Measurements from ENCODE around the gene RABEP1. TPM values are rescaled to one million over a fixed set of nuclear protein-coding genes. Genes with fewer than 3 reads are reported as not detected.
"Not testable (repeated sequence)": the region's sequence is repeated elsewhere in the genome, so short reads cannot be mapped to it uniquely, and the experiment has no call there.

Gene RABEP1
- total RNA-seq (ENCODE audit: low replicate concordance) = 43.2 and 50.0 TPM in 2 replicates

- DNase-seq (ENCODE audit: low spot score) = peak; percentile 97
- Histone ChIP-seq H3K79me2 (ENCODE audit: low read depth) (peaks cover 45% of the 10 kb centered on the region), H2AFZ (replicated peaks) (peak within 1 kb of the TSS; percentile 87), H3K36me3 (no peaks in the 10 kb centered on the region), H4K20me1 (ENCODE audit: low read depth) (peaks cover 21% of the 10 kb centered on the region), H3K27me3 (peaks cover 7% of the 10 kb centered on the region), H3F3A (ENCODE audit: low read depth) (no peaks in the 10 kb centered on the region), H3K27ac (peak within 1 kb of the TSS; percentile 81), H3K4me3 (peak within 1 kb of the TSS; percentile 80), H3K9me3 (ENCODE audit: low read depth) (no peaks in the 10 kb centered on the region), H3K9ac (peak within 1 kb of the TSS; percentile 60), H3K4me2 (peak within 1 kb of the TSS; percentile 88), H3K4me1 (peaks cover 8% of the 10 kb centered on the region)
- Mint-ChIP-seq H3K4me1 (peaks cover 14% of the 10 kb centered on the region), H3K27ac (no peak within 1 kb of the TSS), H3K27me3 (ENCODE audit: insufficient read depth, low read depth) (peaks cover 6% of the 10 kb centered on the region), H3K36me3 (peaks cover 7% of the 10 kb centered on the region), H3K4me3 (peak within 1 kb of the TSS; percentile 92), H3K9me3 (no peaks in the 10 kb centered on the region)
- TF ChIP-seq CTCF (IDR thresholded peaks at IDR 0.05) (peak; percentile 12), EZH2phosphoT487 (IDR thresholded peaks at IDR 0.05) (no peak)
Measured at GRCh38 chr17:5281814-5282641, at the start of gene RABEP1. Gene RABEP1, plus strand, starts transcription at chr17:5282284. Its CDS starts 203 bp downstream, at chr17:5282487.

DNA sequence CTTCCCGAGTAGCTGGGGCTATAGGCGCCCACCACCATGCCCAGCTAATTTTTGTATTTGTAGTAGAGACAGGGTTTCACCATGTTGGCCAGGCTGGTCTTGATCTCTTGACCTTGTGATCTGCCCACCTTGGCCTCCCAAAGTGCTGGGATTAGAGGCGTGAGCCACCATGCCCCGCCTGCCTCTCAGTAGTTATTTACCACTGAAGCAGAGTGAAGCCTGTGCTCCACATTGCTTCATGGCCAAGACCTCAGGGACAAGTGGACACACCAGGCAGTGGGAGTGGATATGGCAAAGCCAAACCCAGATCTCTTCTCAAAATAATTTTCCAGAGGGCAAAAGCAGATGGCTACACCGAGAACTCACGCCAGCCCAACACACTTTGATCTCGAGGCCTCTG is 48.6 kb upstream of the RABEP1 start:
- not testable (repeated sequence) for H3K27ac ChIP-seq; H3K9me3 ChIP-seq (ENCODE audit: low read depth); H3K4me1 ChIP-seq; DNase-seq (ENCODE audit: low spot score); H3F3A ChIP-seq (ENCODE audit: low read depth); H3K9me3 Mint-ChIP-seq; H2AFZ ChIP-seq (replicated peaks); H3K4me3 Mint-ChIP-seq; H3K27me3 Mint-ChIP-seq (ENCODE audit: insufficient read depth, low read depth); H3K79me2 ChIP-seq (ENCODE audit: low read depth); H3K36me3 ChIP-seq; H3K4me3 ChIP-seq; H3K4me2 ChIP-seq; H3K27ac Mint-ChIP-seq; H4K20me1 ChIP-seq (ENCODE audit: low read depth); H3K9ac ChIP-seq; H3K27me3 ChIP-seq
- peaks cover 14% of the 10 kb centered on the region for H3K4me1 Mint-ChIP-seq
- H3K36me3 Mint-ChIP-seq = peaks cover 11% of the 10 kb centered on the region

DNA sequence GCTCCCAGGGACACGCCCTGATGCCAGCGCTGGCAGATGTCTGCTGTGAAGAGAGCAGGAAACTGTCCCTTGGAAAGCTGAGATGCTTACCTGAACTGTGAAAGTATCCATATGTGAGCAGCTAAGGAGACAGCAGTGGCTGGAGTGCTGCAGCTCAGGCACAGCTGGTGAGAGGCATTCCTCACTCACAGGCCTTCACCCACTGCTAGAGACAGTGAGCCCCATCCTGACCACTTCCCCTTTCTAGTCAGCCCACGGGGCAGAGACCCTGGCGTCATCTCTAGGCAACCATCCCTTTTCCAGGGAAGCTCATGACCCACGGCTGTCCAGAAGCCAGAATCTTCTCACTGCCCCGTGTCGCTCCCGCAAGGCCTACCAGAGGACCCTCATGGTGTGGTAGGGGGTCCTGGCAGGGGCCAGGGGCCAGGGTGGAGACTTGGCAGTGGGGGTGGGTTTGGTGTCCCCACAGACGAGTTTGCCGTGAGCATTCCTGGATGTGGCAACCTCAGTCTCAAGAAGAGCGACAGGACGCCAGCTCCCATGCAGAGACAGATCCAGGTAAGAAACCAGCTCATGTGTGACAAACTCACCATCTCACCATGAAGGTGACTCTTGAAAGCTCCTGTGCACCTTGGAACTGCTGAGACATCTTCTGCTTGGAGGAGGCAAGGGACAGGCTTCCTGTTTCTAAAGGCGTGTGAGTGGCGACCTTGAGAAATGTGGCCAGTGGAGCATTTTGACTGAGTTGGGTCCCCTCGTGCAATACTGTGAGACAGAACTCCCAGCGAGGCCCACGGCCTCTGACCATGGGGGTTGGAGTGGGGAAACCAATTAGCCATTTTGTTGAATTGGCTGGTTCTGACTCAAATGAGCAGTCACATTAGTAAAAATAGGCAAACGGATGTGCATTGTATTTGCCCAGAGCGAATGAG is 47.2 kb upstream of the RABEP1 start, which contains the start of gene SCIMP:
Gene SCIMP (minus strand): TSS at position 216 of the 932 bp plus-strand sequence. CDS start 105 bp downstream, at position 111.
- peaks cover 4% of the 10 kb centered on the region for H3K27me3 Mint-ChIP-seq (ENCODE audit: insufficient read depth, low read depth)
- no peak within 1 kb of the TSS for H3K4me3 Mint-ChIP-seq
- peaks cover 14% of the 10 kb centered on the region for H3K4me1 Mint-ChIP-seq
- TF ChIP-seq EZH2phosphoT487 (IDR thresholded peaks at IDR 0.05) (no peak), CTCF (IDR thresholded peaks at IDR 0.05) (no peak), EZH2 (IDR thresholded peaks at IDR 0.05) (no peak)
- Histone ChIP-seq H3K9ac (no peak within 1 kb of the TSS), H4K20me1 (ENCODE audit: low read depth) (no peaks in the 10 kb centered on the region), H3F3A (ENCODE audit: low read depth) (no peaks in the 10 kb centered on the region), H3K4me2 (no peak within 1 kb of the TSS), H3K4me1 (no peaks in the 10 kb centered on the region), H3K27ac (no peak within 1 kb of the TSS), H3K4me3 (no peak within 1 kb of the TSS), H3K79me2 (ENCODE audit: low read depth) (no peaks in the 10 kb centered on the region), H3K36me3 (no peaks in the 10 kb centered on the region), H3K27me3 (no peaks in the 10 kb centered on the region), H2AFZ (replicated peaks) (no peak within 1 kb of the TSS), H3K9me3 (ENCODE audit: low read depth) (no peaks in the 10 kb centered on the region)
- H3K9me3 Mint-ChIP-seq = no peaks in the 10 kb centered on the region
- peaks cover 8% of the 10 kb centered on the region for H3K36me3 Mint-ChIP-seq
- no peak within 1 kb of the TSS for H3K27ac Mint-ChIP-seq
- no peak for DNase-seq (ENCODE audit: low spot score)

Measured in neural progenitor cell (in vitro differentiated cells).